GM15510 (cell line): ENCODE data around the gene ZBTB47.

Source experiments
- POLR2A ChIP-seq: IDR thresholded peaks from 3 replicates; pipeline ENCODE4 v1.6.1; 2011; ENCODE audit warnings: borderline replicate concordance; ENCODE audit not compliant: insufficient read length; ENCODE audit errors: extremely low read depth

The ZBTB47 gene

DNA sequence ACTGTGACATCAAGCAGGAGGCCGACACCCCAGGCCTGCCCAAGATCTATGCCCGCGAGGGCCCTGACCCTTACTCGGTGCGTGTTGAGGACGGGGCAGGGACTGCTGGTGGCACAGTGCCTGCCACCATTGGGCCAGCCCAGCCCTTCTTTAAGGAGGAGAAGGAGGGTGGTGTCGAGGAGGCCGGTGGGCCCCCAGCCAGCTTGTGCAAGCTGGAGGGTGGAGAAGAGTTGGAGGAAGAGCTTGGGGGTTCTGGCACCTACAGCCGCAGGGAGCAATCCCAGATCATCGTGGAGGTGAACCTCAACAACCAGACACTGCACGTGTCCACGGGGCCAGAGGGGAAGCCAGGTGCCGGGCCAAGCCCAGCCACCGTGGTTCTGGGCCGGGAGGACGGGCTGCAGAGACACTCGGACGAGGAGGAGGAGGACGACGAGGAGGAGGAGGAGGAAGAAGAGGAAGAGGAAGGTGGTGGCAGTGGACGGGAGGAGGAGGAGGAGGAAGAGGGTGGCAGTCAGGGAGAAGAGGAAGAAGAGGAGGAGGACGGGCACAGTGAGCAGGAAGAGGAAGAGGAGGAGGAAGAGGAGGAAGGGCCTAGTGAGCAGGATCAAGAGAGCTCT, 5.4 kb downstream of the ZBTB47 start:
- no peak for TF ChIP-seq POLR2A

- TF ChIP-seq POLR2A: no peak
Measured at GRCh38 chr3:42659451-42660130, 6.1 kb downstream of the ZBTB47 start.

GRCh38 chr3:42660131-42660715, 6.7 kb downstream of the ZBTB47 start:
- no peak for TF ChIP-seq POLR2A

DNA sequence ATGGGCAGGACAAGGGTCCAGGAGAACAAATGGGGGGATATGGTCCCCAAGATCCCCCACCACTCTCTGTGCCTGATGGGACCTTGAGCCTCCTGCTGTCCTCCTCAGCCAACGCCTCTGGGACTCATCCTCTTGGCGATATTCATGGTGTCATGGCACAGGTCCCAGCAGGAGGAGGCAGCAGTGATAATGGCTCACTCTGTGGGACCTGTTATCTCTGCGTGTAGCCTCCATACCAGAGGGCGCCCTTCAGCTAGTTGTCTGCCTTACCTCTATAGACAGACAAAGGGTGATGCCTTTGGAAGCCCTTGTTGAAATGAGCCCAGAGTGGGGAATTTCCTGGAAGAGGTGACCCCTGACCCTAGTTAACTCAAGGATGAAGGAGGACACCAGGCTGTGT, 7.4 kb downstream of the ZBTB47 start:
- no peak for TF ChIP-seq POLR2A

DNA sequence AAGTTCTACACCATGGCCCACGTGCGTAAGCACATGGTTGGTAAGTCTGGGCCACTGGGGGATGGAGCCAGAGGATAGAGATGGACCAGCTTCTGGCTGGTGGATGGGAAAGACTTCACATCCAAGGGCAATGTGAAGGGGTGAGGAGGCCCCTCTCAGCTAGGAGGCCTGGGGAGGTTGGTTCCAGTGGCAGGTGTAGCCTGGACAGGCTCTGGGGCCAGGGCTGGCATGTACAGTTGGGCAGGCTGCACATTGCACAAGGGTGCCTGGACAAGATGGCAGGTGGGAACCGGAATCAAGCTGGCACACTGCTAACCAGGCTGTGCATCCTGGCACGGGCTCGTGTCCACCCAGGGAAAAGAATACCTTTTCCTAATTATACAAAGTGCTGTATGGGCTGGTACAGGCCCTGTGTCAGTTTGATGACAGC, 8.1 kb downstream of the ZBTB47 start:
- no peak for TF ChIP-seq POLR2A

- no peak for TF ChIP-seq POLR2A
Measured at GRCh38 chr3:42662037-42662812, 8.7 kb downstream of the ZBTB47 start.

DNA sequence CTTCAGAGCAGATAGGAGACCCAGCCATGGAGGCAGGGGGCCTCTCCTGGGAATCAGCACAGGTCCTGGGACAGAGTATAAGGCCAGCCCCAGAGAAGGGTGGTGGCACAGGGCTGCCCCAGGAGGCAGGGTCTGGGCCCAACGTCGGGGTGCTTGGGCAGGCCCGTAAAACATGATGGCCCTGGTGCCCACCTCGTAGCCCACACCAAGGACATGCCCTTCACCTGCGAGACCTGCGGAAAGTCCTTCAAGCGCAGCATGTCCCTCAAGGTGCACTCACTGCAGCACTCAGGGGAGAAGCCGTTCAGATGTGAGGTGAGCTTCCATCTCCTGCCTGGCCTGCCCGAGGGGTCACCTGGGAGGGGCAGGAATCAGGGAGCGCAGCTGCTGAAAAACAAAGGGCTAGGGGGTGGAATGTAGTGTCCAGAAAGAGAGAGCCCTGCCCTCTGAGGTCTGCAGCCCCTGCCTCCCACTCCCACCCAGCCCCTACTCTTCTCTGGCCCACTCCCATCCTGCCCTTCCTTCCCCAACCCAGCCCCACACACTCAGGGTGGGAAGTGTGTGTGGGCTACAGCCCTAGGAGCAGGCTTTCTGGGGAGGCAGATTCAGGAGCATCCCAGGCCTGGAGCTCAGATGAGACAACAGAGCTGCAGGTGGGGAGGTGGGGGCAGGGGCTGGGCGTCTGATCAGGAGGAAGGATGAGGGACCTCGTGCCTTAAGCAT, 9.5 kb downstream of the ZBTB47 start:
- no peak for TF ChIP-seq POLR2A

DNA sequence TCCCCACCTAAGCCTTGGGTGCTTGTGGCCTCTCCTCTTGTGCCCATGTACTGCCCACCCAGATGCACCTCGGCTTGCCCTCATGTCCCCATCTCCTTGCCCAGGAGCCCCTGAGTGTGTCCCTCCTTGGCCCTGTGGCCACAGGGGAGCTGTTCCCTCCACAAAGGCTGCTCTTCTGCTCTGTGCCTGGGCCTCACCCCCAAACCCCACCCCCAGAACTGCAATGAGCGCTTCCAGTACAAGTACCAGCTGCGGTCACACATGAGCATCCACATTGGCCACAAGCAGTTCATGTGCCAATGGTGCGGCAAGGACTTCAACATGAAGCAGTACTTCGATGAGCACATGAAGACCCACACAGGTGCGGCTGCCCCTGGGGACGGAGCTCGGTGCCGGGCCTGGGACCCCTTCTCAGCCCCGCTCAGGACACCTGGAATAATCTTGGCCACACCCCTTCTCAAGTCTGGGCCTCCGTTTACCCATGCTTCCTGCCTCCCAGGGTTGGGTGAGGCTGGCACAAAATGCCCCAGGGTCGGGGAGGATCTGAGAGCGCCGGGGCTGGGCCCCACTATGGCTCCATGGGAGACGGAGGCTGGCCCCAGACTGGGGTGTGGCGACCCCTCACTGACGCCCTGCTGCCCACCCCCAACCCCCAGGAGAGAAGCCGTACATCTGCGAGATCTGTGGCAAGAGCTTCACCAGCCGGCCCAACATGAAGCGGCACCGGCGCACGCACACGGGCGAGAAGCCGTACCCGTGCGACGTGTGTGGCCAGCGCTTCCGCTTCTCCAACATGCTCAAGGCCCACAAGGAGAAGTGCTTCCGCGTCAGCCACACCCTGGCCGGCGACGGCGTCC, 10.3 kb downstream of the ZBTB47 start:
- no peak for TF ChIP-seq POLR2A

DNA sequence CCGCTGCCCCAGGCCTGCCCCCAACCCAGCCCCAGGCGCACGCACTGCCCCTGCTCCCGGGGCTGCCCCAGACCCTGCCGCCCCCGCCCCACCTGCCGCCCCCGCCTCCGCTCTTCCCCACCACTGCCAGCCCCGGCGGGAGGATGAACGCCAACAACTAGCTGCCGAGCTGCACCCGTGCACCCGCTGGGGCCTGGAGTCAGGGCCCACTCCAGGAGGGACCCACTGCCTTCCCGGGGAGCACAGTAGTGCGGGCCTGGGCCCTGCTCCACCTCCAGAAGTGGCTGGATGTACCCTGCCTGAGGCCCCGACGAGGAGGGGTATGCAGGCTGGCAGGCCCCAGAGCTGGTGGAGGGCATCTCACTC, 10.9 kb downstream of the ZBTB47 start:
- TF ChIP-seq POLR2A: no peak

GRCh38 chr3:42665050-42665878, 11.8 kb downstream of the ZBTB47 start:
- no peak for TF ChIP-seq POLR2A

GRCh38 chr3:42666022-42666421, 12.5 kb downstream of the ZBTB47 start:
- no peak for TF ChIP-seq POLR2A

DNA sequence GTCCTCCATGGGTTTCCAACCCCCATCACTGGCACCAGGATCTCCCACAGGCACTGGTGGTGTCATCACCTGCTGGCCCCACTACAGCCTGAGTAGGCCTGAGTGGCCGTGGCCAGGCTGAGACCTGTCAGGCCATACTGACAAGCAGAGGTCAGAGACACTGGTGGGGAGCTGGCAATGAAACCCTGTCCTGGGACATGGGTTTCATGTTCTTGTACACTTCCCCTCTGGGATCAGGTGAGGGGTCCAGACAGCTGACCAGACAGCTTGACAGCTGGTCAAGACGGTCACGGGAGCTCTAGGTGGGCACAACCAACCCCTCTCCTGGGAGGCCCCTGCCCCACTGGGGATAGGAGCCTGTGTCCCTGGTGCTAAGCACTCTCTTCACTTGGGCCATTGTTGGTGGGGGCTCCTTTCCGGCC, 13.1 kb downstream of the ZBTB47 start:
- TF ChIP-seq POLR2A: no peak

DNA sequence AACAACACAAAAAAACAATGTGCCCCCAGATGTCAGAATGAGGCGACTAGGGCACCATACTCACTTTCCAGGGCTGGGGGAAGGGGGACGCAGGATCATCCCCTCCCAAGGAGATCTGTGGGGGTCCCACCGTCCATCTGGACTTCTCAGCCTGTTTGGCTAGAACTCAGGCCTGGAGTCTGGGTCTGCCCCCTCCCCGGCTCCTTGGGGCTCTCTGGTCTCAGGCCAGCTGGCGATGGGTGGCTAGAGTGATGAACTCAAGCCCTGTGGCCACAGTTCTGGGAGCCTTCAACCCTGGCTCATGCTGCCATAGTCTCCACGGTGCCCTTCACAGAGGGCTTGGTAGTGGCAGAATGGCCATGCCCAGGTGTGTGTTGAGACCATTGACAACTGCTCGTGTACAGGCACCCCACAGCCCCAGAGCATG, 13.6 kb downstream of the ZBTB47 start:
- TF ChIP-seq POLR2A: no peak
